Measurements from ENCODE around the gene DIAPH1.
A peak's percentile ranks its signal among the peaks of the same experiment; 100 is the strongest.

The DIAPH1 gene

GRCh38 chr5:141510850-141511601 is 107.8 kb downstream of the DIAPH1 start:
- ChIA-PET CTCF (interaction anchor here (0.5 to 1.5 kb wide), 7 partner anchors 10 to 1503 kb away, joined by 3 to 9 read pairs (median 4); no protein-coding TSS in a partner anchor), POLR2A (ENCODE audit: low non-redundant PET) (no interaction called here)
- H3K27ac ChIP-seq, result peak overlapping the region; percentile 33
- TF ChIP-seq CTCF (conservative IDR thresholded peaks at IDR 0.05; ENCODE audit: low read depth), result no peak
- no peak for DNase-seq (ENCODE audit: low spot score)

GRCh38 chr5:141510160-141510559 is 108.6 kb downstream of the DIAPH1 start:
- peak overlapping the region; percentile 97 for H3K27ac ChIP-seq
- POLR2A ChIA-PET (ENCODE audit: low non-redundant PET), result interaction anchor here (1.1 kb wide), 1 partner anchor 107 kb away, joined by 3 read pairs; the partner anchor contains the start of gene PCDHGA9
- no peak for TF ChIP-seq CTCF (conservative IDR thresholded peaks at IDR 0.05; ENCODE audit: low read depth)
- DNase-seq (ENCODE audit: low spot score), result no peak
- CTCF ChIA-PET, result interaction anchor here (0.6 to 3.3 kb wide), 5 partner anchors 15 to 678 kb away, joined by 3 to 22 read pairs (median 4); no protein-coding TSS in a partner anchor

GRCh38 chr5:141508798-141509611 is 109.8 kb downstream of the DIAPH1 start:
- H3K27ac ChIP-seq, result peak overlapping the region; percentile 97
- CTCF ChIA-PET, result interaction anchor here (0.7 to 3.3 kb wide), 7 partner anchors 12 to 81 kb away, joined by 3 to 22 read pairs (median 5); no protein-coding TSS in a partner anchor
- TF ChIP-seq CTCF (conservative IDR thresholded peaks at IDR 0.05; ENCODE audit: low read depth), result no peak
- DNase-seq (ENCODE audit: low spot score), result peak; percentile 96
- POLR2A ChIA-PET (ENCODE audit: low non-redundant PET), result interaction anchor here (1.1 kb wide), 1 partner anchor 106 kb away, joined by 3 read pairs; the partner anchor contains the start of gene PCDHGA9

GRCh38 chr5:141508440-141508797 is 110.4 kb downstream of the DIAPH1 start:
- peak overlapping the region; percentile 97 for H3K27ac ChIP-seq
- TF ChIP-seq CTCF (conservative IDR thresholded peaks at IDR 0.05; ENCODE audit: low read depth), result no peak
- no peak for DNase-seq (ENCODE audit: low spot score)
- ChIA-PET POLR2A (ENCODE audit: low non-redundant PET) (no interaction called here), CTCF (interaction anchor here (0.7 to 3.3 kb wide), 5 partner anchors 16 to 80 kb away, joined by 3 to 22 read pairs (median 5); no protein-coding TSS in a partner anchor)

- DNase-seq (ENCODE audit: low spot score), result no peak
- ChIA-PET CTCF (interaction anchor here (0.7 to 3.3 kb wide), 4 partner anchors 15 to 56 kb away, joined by 3 to 22 read pairs (median 4); no protein-coding TSS in a partner anchor), POLR2A (ENCODE audit: low non-redundant PET) (no interaction called here)
- no peak for TF ChIP-seq CTCF (conservative IDR thresholded peaks at IDR 0.05; ENCODE audit: low read depth)
- H3K27ac ChIP-seq, result peak overlapping the region; percentile 97
Measured at GRCh38 chr5:141507387-141508091, 111.3 kb downstream of the DIAPH1 start.
